Cortex of kidney (tissue), 1 donor: ENCODE results near the gene IL2RA.
"Not testable (repeated sequence)": the region's sequence is repeated elsewhere in the genome, so short reads cannot be mapped to it uniquely, and the experiment has no call there.

Source experiments
- DNase-seq: peaks from one replicate; lab custom pipeline; 2025; lab: John Stamatoyannopoulos, UW

The IL2RA gene

GRCh38 chr10:6082496-6083395, 20.6 kb upstream of the IL2RA start:
- DNase-seq, result no peak

- DNase-seq, result no peak
Observed at GRCh38 chr10:6080417-6080973, 18.3 kb upstream of the IL2RA start.

- DNase-seq, result no peak
Observed at GRCh38 chr10:6079044-6079443, 16.9 kb upstream of the IL2RA start.

- DNase-seq, result no peak
Observed at GRCh38 chr10:6077071-6077675, 15.0 kb upstream of the IL2RA start.

GRCh38 chr10:6074489-6075301, 12.5 kb upstream of the IL2RA start:
- DNase-seq, result no peak

GRCh38 chr10:6072215-6072934, 10.2 kb upstream of the IL2RA start:
- no peak for DNase-seq

- no peak for DNase-seq
Observed at GRCh38 chr10:6071181-6072175, 9.3 kb upstream of the IL2RA start.

GRCh38 chr10:6070660-6071059, 8.5 kb upstream of the IL2RA start:
- DNase-seq, result no peak

- DNase-seq, result no peak
Observed at GRCh38 chr10:6069081-6069931, 7.1 kb upstream of the IL2RA start.

- DNase-seq, result no peak
Observed at GRCh38 chr10:6068422-6068821, 6.3 kb upstream of the IL2RA start.

GRCh38 chr10:6068006-6068405, 5.8 kb upstream of the IL2RA start:
- no peak for DNase-seq

GRCh38 chr10:6067457-6067856, 5.3 kb upstream of the IL2RA start:
- DNase-seq, result no peak

- no peak for DNase-seq
Observed at GRCh38 chr10:6065835-6066234, 3.7 kb upstream of the IL2RA start.

- DNase-seq, result no peak
Observed at GRCh38 chr10:6065406-6065805, 3.2 kb upstream of the IL2RA start.

GRCh38 chr10:6064726-6065125, 2.6 kb upstream of the IL2RA start:
- DNase-seq, result not testable (repeated sequence)

GRCh38 chr10:6064119-6064518, 2.0 kb upstream of the IL2RA start:
- DNase-seq, result no peak

- no peak for DNase-seq
Observed at GRCh38 chr10:6061056-6061455, 1.1 kb downstream of the IL2RA start.

- no peak for DNase-seq
Observed at GRCh38 chr10:6059506-6059905, 2.7 kb downstream of the IL2RA start.

GRCh38 chr10:6058682-6059475, 3.3 kb downstream of the IL2RA start:
- DNase-seq, result no peak
